ENCODE data around the gene APMAP. TPM values are rescaled to one million over a fixed set of nuclear protein-coding genes. Genes with fewer than 3 reads are reported as not detected.

APMAP gene
- total and polyA plus RNA-seq, 4 donors, result 40.8 to 87.0 (median 62.9) TPM

GRCh38 chr20:24916412-24916811, 76.1 kb downstream of the APMAP start:
- Histone ChIP-seq H3K4me3 (no peak overlapping the region), H3K9me3 (ENCODE audit: control insufficient read depth in 4 of 4, insufficient read depth in 3 of 4, low read length in 3 of 4) (peaks cover 0 to 2% (median 0%) of the 10 kb centered on the region in 4 donors), H3K4me1 (ENCODE audit: control insufficient read depth in 5 of 5, insufficient read depth in 5 of 5, low read length in 5 of 5) (peaks cover 0 to 12% (median 0%) of the 10 kb centered on the region in 5 donors), H3K27me3 (ENCODE audit: control insufficient read depth in 3 of 3, insufficient read depth in 3 of 3, low read length in 2 of 3) (no peaks in the 10 kb centered on the region), H3K27ac (ENCODE audit: low read depth in 1 of 2, low read length in 1 of 2) (no peak overlapping the region), H3K9ac (ENCODE audit: insufficient read depth in 1 of 2, low read length in 2 of 2) (no peak overlapping the region), H3K36me3 (ENCODE audit: control insufficient read depth in 4 of 4, insufficient read depth in 4 of 4, low read length in 4 of 4) (no peaks in the 10 kb centered on the region)
- WGBS, 2 donors, result 90 to 92% methylated on average over 1 of the region's 1 CpG
- ATAC-seq (ENCODE audit: insufficient read depth, low FRiP score) (no peak), DNase-seq (no peak)
- TF ChIP-seq CTCF (IDR thresholded peaks at IDR 0.05; ENCODE audit: control extremely low read depth, extremely low read depth), result no peak

- Histone ChIP-seq H3K27ac (ENCODE audit: low read depth in 1 of 2, low read length in 1 of 2) (no peak overlapping the region), H3K9me3 (ENCODE audit: control insufficient read depth in 4 of 4, insufficient read depth in 3 of 4, low read length in 3 of 4) (peaks cover 0 to 2% (median 0%) of the 10 kb centered on the region in 4 donors), H3K36me3 (ENCODE audit: control insufficient read depth in 4 of 4, insufficient read depth in 4 of 4, low read length in 4 of 4) (no peaks in the 10 kb centered on the region), H3K4me1 (ENCODE audit: control insufficient read depth in 5 of 5, insufficient read depth in 5 of 5, low read length in 5 of 5) (peaks cover 0 to 12% (median 0%) of the 10 kb centered on the region in 5 donors), H3K4me3 (no peak overlapping the region), H3K27me3 (ENCODE audit: control insufficient read depth in 3 of 3, insufficient read depth in 3 of 3, low read length in 2 of 3) (no peaks in the 10 kb centered on the region), H3K9ac (ENCODE audit: insufficient read depth in 1 of 2, low read length in 2 of 2) (no peak overlapping the region)
- DNase-seq, result no peak
- WGBS, 2 donors, result 95% methylated on average over 7 of the region's 7 CpGs
- TF ChIP-seq CTCF (IDR thresholded peaks at IDR 0.05; ENCODE audit: control extremely low read depth, extremely low read depth), result no peak
- no peak for ATAC-seq (ENCODE audit: insufficient read depth, low FRiP score)
Measured at GRCh38 chr20:24915892-24916291, 76.7 kb downstream of the APMAP start.

GRCh38 chr20:24915440-24915839, 77.1 kb downstream of the APMAP start:
- DNase-seq, result no peak
- no peak overlapping the region for H3K4me3 ChIP-seq
- peaks cover 0 to 2% (median 0%) of the 10 kb centered on the region in 4 donors for H3K9me3 ChIP-seq (ENCODE audit: control insufficient read depth in 4 of 4, insufficient read depth in 3 of 4, low read length in 3 of 4)
- H3K36me3 ChIP-seq (ENCODE audit: control insufficient read depth in 4 of 4, insufficient read depth in 4 of 4, low read length in 4 of 4), result no peaks in the 10 kb centered on the region
- H3K4me1 ChIP-seq (ENCODE audit: control insufficient read depth in 5 of 5, insufficient read depth in 5 of 5, low read length in 5 of 5), result peaks cover 0 to 12% (median 0%) of the 10 kb centered on the region in 5 donors
- no peak for TF ChIP-seq CTCF (IDR thresholded peaks at IDR 0.05; ENCODE audit: control extremely low read depth, extremely low read depth)
- no peak overlapping the region for H3K9ac ChIP-seq (ENCODE audit: insufficient read depth in 1 of 2, low read length in 2 of 2)
- 88 to 95% methylated on average over 9 of the region's 9 CpGs for WGBS, 2 donors
- no peaks in the 10 kb centered on the region for H3K27me3 ChIP-seq (ENCODE audit: control insufficient read depth in 3 of 3, insufficient read depth in 3 of 3, low read length in 2 of 3)
- no peak overlapping the region for H3K27ac ChIP-seq (ENCODE audit: low read depth in 1 of 2, low read length in 1 of 2)
- ATAC-seq (ENCODE audit: insufficient read depth, low FRiP score), result no peak

Measured in lung (tissue), 12 donors.